Measurements from ENCODE around the gene PLCL2. TPM values are rescaled to one million over a fixed set of nuclear protein-coding genes. Genes with fewer than 3 reads are reported as not detected.

PLCL2 gene
- total RNA-seq, 3 donors from 2014 or later (not counting 1 experiment from before 2014, with no cell fraction given) = 71.5 to 94.9 (median 84.7) TPM

DNA sequence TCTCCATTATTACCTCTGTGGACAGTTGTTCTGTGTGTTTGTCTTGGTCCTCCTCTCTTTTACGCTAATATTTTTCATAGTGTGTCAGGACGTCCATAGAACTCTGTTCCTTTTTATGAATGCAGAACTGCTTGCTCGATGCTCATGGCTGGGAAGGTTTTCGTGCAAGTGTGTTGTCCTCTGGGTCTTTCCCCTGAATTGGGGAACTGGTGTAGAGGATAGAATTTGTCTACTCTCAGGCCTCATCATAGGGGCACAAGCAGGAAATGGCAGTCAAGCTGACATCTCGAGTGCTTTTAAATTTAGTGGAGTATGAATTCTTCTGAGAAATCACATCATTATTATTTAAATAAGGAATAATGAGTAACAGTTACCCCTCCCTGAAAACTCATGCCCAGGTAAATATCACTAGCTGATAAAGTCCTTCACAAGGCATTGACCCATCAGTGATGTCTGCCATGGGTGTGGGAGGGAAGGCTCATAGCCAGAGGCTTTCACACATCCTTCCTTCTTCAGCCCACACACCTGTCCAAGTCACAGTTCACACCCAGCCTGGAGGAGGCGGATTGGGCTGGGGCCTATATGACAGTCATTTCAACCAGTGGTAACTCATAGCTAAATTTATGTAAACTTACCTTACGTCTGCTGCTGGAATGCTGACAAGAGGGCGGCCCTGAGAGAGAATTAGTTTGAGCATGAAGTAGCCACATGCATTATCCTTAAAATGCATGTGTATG, 226.1 kb downstream of the PLCL2 start:
- H3K9me3 ChIP-seq (ENCODE audit: control insufficient read depth, insufficient read depth, low read length) = no peaks in the 10 kb centered on the region
- peaks cover 0 to 21% of the 10 kb centered on the region in 2 donors for H3K4me1 Mint-ChIP-seq
- no peaks in the 10 kb centered on the region for H3K4me1 ChIP-seq (ENCODE audit: control insufficient read depth, insufficient read depth, low read length)
- H3K27me3 ChIP-seq (ENCODE audit: control insufficient read depth, insufficient read depth, low read length) = no peaks in the 10 kb centered on the region
- H3K27ac ChIP-seq (ENCODE audit: low read length) = no peak overlapping the region
- H3K27me3 Mint-ChIP-seq (ENCODE audit: low read depth in 2 of 2) = peaks cover 9 to 11% of the 10 kb centered on the region in 2 donors
- no peak overlapping the region for H3K27ac Mint-ChIP-seq
- H3K4me3 ChIP-seq (ENCODE audit: low read length) = no peak overlapping the region
- 66% methylated on average over 6 of the region's 8 CpGs for WGBS (ENCODE audit: insufficient coverage)
- intact Hi-C loops (cut with micrococcal nuclease) = no loop called here
- H3K9me3 Mint-ChIP-seq = no peaks in the 10 kb centered on the region
- DNase-seq (no peak), ATAC-seq (no peak)
- H3K36me3 Mint-ChIP-seq = no peaks in the 10 kb centered on the region
- TF ChIP-seq, protein P1, sequence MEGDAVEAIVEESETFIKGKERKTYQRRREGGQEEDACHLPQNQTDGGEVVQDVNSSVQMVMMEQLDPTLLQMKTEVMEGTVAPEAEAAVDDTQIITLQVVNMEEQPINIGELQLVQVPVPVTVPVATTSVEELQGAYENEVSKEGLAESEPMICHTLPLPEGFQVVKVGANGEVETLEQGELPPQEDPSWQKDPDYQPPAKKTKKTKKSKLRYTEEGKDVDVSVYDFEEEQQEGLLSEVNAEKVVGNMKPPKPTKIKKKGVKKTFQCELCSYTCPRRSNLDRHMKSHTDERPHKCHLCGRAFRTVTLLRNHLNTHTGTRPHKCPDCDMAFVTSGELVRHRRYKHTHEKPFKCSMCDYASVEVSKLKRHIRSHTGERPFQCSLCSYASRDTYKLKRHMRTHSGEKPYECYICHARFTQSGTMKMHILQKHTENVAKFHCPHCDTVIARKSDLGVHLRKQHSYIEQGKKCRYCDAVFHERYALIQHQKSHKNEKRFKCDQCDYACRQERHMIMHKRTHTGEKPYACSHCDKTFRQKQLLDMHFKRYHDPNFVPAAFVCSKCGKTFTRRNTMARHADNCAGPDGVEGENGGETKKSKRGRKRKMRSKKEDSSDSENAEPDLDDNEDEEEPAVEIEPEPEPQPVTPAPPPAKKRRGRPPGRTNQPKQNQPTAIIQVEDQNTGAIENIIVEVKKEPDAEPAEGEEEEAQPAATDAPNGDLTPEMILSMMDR (IDR thresholded peaks at IDR 0.05) = no peak
- no peaks in the 10 kb centered on the region for H3K36me3 ChIP-seq (ENCODE audit: control insufficient read depth, insufficient read depth, low read length)
- H3K4me3 Mint-ChIP-seq = no peak overlapping the region

DNA sequence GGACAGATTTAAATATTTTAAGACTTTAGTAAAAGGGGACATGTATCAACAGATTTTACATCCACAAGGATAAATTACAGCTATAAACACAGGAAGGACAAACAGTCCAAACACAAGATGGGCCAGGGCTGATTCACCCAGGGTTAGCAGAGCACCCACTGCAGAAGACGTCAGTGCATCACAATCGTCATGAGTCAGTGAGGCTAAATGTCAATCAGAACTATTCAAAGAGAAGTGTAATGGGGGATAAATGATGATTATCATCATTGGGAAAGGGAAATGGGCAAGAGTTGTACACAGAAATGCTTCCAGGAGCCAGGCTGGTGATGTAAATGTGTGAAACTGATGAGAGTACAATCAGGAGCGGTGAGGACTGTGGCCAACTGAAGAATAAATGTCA, 226.8 kb downstream of the PLCL2 start:
- ATAC-seq = no peak
- no peak overlapping the region for H3K4me3 Mint-ChIP-seq
- 97% methylated on average over 3 of the region's 3 CpGs for WGBS (ENCODE audit: insufficient coverage)

DNA sequence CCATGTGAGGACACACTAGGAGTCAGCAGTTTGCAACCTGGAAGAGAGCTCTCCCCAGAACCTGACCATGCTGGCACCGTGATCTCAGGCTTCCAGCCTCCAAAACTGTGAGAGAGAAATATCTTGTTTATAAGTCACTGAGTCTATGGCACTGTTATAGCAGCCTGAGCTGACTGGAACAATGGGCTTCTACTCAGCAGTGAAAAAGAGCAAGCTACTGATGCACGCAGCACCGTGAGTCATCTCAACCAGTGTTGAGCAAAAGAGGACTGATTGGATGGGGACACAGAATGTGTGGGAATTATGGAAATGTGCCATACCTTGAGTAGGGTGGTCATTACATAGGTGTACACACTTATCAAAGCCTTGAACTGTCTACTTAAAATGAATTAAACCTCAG, 230.4 kb downstream of the PLCL2 start:
- 91% methylated on average over 3 of the region's 3 CpGs for WGBS (ENCODE audit: insufficient coverage)
- H3K27ac ChIP-seq (ENCODE audit: low read length) = no peak overlapping the region
- H3K27me3 ChIP-seq (ENCODE audit: control insufficient read depth, insufficient read depth, low read length) = no peaks in the 10 kb centered on the region
- no peak overlapping the region for H3K27ac Mint-ChIP-seq
- H3K4me3 ChIP-seq (ENCODE audit: low read length) = no peak overlapping the region
- no peaks in the 10 kb centered on the region for H3K9me3 ChIP-seq (ENCODE audit: control insufficient read depth, insufficient read depth, low read length)
- DNase-seq = no peak
- no peak overlapping the region for H3K4me3 Mint-ChIP-seq
- ATAC-seq = no peak
- H3K27me3 Mint-ChIP-seq (ENCODE audit: low read depth in 2 of 2) = peaks cover 0 to 9% of the 10 kb centered on the region in 2 donors
- H3K4me1 ChIP-seq (ENCODE audit: control insufficient read depth, insufficient read depth, low read length) = no peaks in the 10 kb centered on the region
- H3K36me3 Mint-ChIP-seq = no peaks in the 10 kb centered on the region
- TF ChIP-seq, protein P1 (IDR thresholded peaks at IDR 0.05) = no peak
- intact Hi-C loops (cut with micrococcal nuclease) = no loop called here
- no peaks in the 10 kb centered on the region for H3K36me3 ChIP-seq (ENCODE audit: control insufficient read depth, insufficient read depth, low read length)
- H3K4me1 Mint-ChIP-seq = peaks cover 0 to 25% of the 10 kb centered on the region in 2 donors
- no peaks in the 10 kb centered on the region for H3K9me3 Mint-ChIP-seq

More for the DNA sequence above, 226.8 kb downstream of the PLCL2 start:
- H3K27me3 Mint-ChIP-seq (ENCODE audit: low read depth in 2 of 2) = peaks cover 9 to 11% of the 10 kb centered on the region in 2 donors
- Histone ChIP-seq H3K9me3 (ENCODE audit: control insufficient read depth, insufficient read depth, low read length) (no peaks in the 10 kb centered on the region), H3K4me1 (ENCODE audit: control insufficient read depth, insufficient read depth, low read length) (no peaks in the 10 kb centered on the region), H3K27ac (ENCODE audit: low read length) (no peak overlapping the region), H3K27me3 (ENCODE audit: control insufficient read depth, insufficient read depth, low read length) (no peaks in the 10 kb centered on the region), H3K36me3 (ENCODE audit: control insufficient read depth, insufficient read depth, low read length) (no peaks in the 10 kb centered on the region), H3K4me3 (ENCODE audit: low read length) (no peak overlapping the region)
- H3K4me1 Mint-ChIP-seq = peaks cover 0 to 21% of the 10 kb centered on the region in 2 donors
- H3K36me3 Mint-ChIP-seq = no peaks in the 10 kb centered on the region
- no peak overlapping the region for H3K27ac Mint-ChIP-seq
- TF ChIP-seq, protein P1 (IDR thresholded peaks at IDR 0.05) = no peak
- DNase-seq = no peak
- intact Hi-C loops (cut with micrococcal nuclease) = no loop called here
- H3K9me3 Mint-ChIP-seq = no peaks in the 10 kb centered on the region
